ENCODE measurements around the gene CLEC4E. TPM values are rescaled to one million over a fixed set of nuclear protein-coding genes. Genes with fewer than 3 reads are reported as not detected.
"Not testable (repeated sequence)": the region's sequence is repeated elsewhere in the genome, so short reads cannot be mapped to it uniquely, and the experiment has no call there.

Gene CLEC4E, protein sequence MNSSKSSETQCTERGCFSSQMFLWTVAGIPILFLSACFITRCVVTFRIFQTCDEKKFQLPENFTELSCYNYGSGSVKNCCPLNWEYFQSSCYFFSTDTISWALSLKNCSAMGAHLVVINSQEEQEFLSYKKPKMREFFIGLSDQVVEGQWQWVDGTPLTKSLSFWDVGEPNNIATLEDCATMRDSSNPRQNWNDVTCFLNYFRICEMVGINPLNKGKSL
- not detected for total RNA-seq

DNA sequence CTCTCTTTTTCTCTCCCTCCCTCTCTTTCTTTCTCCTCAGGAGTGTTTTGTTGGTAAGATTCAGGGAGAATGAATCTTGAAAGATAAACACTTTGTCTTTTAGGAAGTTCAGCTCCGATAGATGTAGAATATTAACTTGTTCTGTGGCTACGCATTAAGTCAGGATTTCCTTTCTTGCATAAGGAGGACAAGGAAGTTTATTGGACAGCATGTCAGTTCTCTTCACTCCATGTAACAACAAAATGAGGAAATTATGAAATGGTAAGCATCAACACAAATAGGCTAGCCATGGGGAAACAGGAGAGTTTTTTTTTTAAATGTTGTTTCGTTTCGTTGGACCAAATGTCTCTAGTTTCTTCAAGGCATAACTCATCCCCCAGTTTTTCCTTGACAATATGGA is at the start of gene CLEC4E:
TSS of gene CLEC4E (minus strand) at position 75 of the 400 bp plus-strand sequence. CDS start 108 bp downstream, outside the sequence.
- ATAC-seq (replicated peaks in 1 of 2); H3K27ac Mint-ChIP-seq; DNase-seq; H3K4me3 Mint-ChIP-seq; H3K9me3 Mint-ChIP-seq; H3K36me3 Mint-ChIP-seq (ENCODE audit: insufficient read depth in 2 of 2): not testable (repeated sequence)
- Mint-ChIP-seq H3K27me3 (ENCODE audit: low read depth) (peaks cover 38% of the 10 kb centered on the region), H3K4me1 (ENCODE audit: low read depth) (peaks cover 14% of the 10 kb centered on the region)

DNA sequence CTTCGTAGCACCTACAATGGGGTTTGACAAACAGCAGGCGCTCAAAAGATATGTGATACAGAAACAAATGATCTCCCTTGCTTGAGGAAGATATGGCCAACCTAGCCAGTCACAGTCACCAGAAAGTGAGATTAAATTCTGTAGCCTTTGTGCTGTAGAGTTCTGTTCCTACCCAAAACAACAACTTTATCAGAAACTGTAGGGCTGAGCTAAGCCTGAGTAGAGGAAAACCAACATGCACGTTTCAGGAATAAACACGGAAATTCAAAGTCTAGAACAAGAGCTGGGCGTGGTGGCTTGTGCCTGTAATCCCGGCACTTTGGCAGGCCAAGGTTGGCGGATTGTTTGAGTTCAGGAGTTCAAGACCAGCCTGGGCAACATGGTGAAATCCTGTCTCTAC is 49.0 kb upstream of the CLEC4E start:
- Mint-ChIP-seq H3K27ac (no peak overlapping the region), H3K4me1 (ENCODE audit: low read depth) (peaks cover 8% of the 10 kb centered on the region), H3K36me3 (ENCODE audit: insufficient read depth in 2 of 2) (no peaks in the 10 kb centered on the region), H3K9me3 (no peaks in the 10 kb centered on the region), H3K4me3 (no peak overlapping the region), H3K27me3 (ENCODE audit: low read depth) (no peaks in the 10 kb centered on the region)
- DNase-seq (no peak), ATAC-seq (replicated peaks in 1 of 2) (no peak)

DNA sequence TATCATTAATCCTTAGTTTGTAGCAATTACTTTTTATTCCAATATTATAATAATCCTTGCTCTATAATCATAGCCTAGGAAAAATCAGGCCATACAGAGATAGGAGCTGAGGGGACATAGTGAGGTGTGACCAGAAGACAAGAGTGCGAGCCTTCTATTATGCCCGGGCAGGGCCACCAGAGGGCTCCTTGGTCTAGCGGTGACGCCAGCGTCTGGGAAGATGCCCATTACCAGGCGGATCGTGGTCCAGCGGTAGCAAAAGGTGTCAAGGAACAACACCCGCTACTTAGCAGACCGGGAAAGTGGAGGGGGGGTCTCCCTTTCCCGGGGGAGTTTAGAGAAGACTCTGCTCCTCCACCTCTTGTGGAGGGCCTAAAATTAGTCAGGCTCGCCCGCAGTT is 43.8 kb upstream of the CLEC4E start:
- not testable (repeated sequence) for H3K27me3 Mint-ChIP-seq (ENCODE audit: low read depth); H3K9me3 Mint-ChIP-seq

DNA sequence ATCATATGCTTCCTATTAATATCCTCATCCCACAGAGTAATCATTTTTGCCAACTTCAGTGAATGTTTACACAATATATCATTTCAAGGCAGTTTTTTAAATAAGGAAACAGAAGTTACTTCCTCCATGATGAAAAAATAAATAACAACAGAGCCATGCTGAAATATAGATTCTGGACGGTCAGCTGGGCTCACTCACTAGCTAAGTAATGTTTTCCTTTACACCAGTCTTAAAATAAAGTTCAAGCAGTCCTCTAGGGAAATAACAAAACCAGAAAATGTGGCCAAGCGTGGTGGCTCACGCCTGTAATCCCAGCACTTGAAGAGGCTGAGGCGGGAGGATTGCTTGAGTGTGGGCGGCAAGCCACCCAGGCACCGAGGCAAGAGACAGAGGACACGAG is 43.3 kb upstream of the CLEC4E start:
- no peak for DNase-seq
- Mint-ChIP-seq H3K9me3 (no peaks in the 10 kb centered on the region), H3K27ac (no peak overlapping the region), H3K4me3 (no peak overlapping the region), H3K4me1 (ENCODE audit: low read depth) (peaks cover 9% of the 10 kb centered on the region), H3K27me3 (ENCODE audit: low read depth) (no peaks in the 10 kb centered on the region), H3K36me3 (ENCODE audit: insufficient read depth in 2 of 2) (no peaks in the 10 kb centered on the region)
- ATAC-seq (replicated peaks in 1 of 2), result no peak

More for the DNA sequence above, 43.8 kb upstream of the CLEC4E start:
- not testable (repeated sequence) for H3K36me3 Mint-ChIP-seq (ENCODE audit: insufficient read depth in 2 of 2); H3K27ac Mint-ChIP-seq; H3K4me3 Mint-ChIP-seq; DNase-seq; ATAC-seq (replicated peaks in 1 of 2); H3K4me1 Mint-ChIP-seq (ENCODE audit: low read depth)

DNA sequence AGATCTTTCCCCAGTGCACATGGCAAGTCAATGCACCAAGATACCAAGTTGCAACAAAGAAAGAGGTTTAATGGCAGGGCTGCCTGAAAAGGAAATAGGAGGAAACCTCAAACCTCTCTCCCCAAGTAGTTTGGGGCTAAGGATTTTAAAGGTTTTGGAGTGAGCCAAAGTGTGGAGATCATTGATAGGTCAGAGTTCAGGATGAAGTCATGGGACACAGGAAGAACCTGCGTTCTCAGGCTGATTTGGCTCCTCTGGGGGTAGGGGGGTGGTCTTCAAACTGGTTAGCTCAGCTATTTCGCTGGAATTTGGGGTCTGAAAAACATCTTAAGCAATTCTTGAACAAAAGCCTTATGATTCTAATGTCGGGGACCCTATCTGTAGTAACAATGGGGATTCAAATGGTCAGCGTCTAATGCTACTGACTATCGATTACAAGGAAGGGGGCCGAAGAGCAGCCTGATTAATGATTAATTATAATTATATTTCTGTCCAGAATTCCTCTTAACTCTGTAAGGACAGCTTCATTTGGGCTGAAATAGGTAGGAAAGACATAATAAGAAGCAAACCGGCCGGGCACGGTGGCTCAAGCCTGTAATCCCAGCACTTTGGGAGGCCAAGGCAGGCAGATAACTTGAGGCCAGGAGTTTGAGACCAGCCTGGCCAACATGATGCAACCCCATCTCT is 40.5 kb upstream of the CLEC4E start:
- peaks cover 9% of the 10 kb centered on the region for H3K4me1 Mint-ChIP-seq (ENCODE audit: low read depth)
- H3K9me3 Mint-ChIP-seq, result no peaks in the 10 kb centered on the region
- no peak for ATAC-seq (replicated peaks in 1 of 2)
- peaks cover 6% of the 10 kb centered on the region for H3K27me3 Mint-ChIP-seq (ENCODE audit: low read depth)
- H3K27ac Mint-ChIP-seq, result no peak overlapping the region
- no peak for DNase-seq
- no peaks in the 10 kb centered on the region for H3K36me3 Mint-ChIP-seq (ENCODE audit: insufficient read depth in 2 of 2)
- no peak overlapping the region for H3K4me3 Mint-ChIP-seq

DNA sequence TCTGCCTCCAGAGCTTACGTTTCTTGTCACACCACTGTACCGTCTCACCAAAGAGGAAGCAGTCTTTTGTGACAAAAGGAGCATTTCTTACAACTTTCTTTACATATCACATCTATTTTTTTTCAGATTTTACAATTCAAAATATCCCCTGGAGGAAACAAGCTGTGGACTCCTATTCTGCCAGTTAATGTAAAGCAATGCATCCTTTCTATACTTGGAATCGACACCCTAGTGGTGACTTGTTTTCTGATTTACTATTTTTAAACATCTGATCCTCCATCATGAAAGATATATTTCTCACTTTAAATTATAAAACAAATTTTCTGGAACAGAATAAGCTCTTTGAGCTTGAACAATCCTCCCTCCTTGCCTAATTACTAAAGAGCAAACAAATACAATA is 37.2 kb upstream of the CLEC4E start:
- Mint-ChIP-seq H3K36me3 (ENCODE audit: insufficient read depth in 2 of 2) (no peaks in the 10 kb centered on the region), H3K4me1 (ENCODE audit: low read depth) (peaks cover 10% of the 10 kb centered on the region), H3K27me3 (ENCODE audit: low read depth) (peaks cover 6% of the 10 kb centered on the region), H3K27ac (no peak overlapping the region), H3K9me3 (no peaks in the 10 kb centered on the region), H3K4me3 (no peak overlapping the region)
- DNase-seq (no peak), ATAC-seq (replicated peaks in 1 of 2) (no peak)

DNA sequence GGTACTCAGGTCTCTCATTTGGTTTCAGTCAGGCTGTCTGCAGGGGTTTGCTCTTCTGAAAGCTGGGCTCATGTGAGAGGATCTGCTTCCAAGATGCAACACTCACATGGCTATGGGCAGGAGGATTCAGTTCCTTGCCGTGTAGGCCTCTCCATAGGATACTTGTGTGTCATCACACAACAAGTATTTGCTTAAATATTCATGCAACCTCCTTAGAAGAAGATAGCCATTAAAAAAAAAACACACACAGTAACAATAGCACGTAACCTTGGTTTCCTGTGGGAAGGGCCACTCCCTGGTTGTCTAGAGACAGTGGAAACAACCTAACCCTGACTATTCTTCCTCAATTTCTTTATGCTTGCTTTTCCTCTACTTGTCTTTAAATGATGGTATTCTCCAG is 31.8 kb upstream of the CLEC4E start:
- H3K27me3 Mint-ChIP-seq (ENCODE audit: low read depth), result peaks cover 6% of the 10 kb centered on the region
- no peak overlapping the region for H3K27ac Mint-ChIP-seq
- H3K4me1 Mint-ChIP-seq (ENCODE audit: low read depth), result peaks cover 7% of the 10 kb centered on the region
- H3K4me3 Mint-ChIP-seq, result no peak overlapping the region
- DNase-seq (no peak), ATAC-seq (replicated peaks in 1 of 2) (no peak)
- no peaks in the 10 kb centered on the region for H3K36me3 Mint-ChIP-seq (ENCODE audit: insufficient read depth in 2 of 2)
- peaks cover 0 to 2% of the 10 kb centered on the region in 2 donors for H3K9me3 Mint-ChIP-seq

DNA sequence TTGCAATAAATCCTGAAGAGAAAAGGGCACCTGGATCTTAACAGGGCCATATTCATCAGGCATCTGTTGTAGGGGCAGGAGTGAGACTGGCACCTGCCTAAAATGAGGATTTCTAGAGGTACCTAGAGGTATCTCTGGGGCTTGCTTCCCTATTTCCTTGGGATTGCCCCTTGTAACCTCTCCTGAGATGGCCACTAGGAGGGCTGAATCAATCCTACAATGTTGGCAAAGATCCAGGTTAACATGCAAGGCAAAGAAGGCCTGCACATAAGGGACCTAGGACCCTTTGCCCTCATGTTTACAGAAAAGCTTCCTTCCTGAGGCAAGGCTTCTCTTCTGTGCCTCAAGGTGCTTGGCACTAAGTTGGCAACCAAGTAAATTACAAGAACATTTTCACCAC is 25.8 kb upstream of the CLEC4E start:
- DNase-seq, result no peak
- Mint-ChIP-seq H3K9me3 (peaks cover 0 to 6% of the 10 kb centered on the region in 2 donors), H3K4me3 (no peak overlapping the region), H3K27me3 (ENCODE audit: low read depth) (no peaks in the 10 kb centered on the region), H3K4me1 (ENCODE audit: low read depth) (no peaks in the 10 kb centered on the region), H3K27ac (no peak overlapping the region), H3K36me3 (ENCODE audit: insufficient read depth in 2 of 2) (peaks cover 0 to 2% of the 10 kb centered on the region in 2 donors)
- no peak for ATAC-seq (replicated peaks in 1 of 2)

DNA sequence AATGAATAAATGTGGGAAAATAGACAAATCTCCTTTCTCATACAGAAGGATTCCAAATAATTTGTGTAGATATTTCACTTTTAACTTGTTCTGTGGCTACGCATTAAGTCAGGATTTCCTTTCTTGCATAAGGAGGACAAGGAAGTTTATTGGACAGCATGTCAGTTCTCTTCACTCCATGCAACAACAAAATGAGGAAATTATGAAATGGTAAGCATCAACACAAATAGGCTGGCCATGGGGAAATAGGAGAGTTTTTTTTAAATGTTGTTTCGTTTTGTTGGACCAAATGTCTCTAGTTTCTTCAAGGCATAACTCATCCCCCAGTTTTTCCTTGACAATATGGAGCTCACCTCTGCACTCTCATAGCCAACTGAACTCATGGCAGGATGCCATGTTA is 25.3 kb upstream of the CLEC4E start:
- H3K36me3 Mint-ChIP-seq (ENCODE audit: insufficient read depth in 2 of 2); H3K27me3 Mint-ChIP-seq (ENCODE audit: low read depth); H3K27ac Mint-ChIP-seq; ATAC-seq (replicated peaks in 1 of 2); H3K9me3 Mint-ChIP-seq; DNase-seq; H3K4me1 Mint-ChIP-seq (ENCODE audit: low read depth); H3K4me3 Mint-ChIP-seq: not testable (repeated sequence)

DNA sequence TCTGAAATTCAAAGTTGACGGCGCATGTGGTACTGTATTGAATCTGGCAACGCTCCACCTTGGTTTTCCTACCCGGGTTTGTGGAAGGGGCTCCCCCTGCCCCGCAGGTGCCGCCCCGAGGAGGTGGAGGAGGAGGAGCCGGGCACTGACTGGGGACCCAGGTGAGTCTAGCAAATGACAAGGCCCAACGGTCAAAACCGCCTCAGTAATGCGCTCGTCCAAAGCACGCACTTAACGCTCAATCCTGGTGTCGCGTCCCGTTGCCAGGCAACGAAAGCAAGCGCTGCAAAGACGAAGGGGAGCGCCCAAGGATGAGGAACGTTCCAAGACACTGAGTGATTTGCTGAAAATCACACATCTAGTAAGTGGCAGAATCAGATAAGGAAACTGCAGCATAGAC is 24.0 kb upstream of the CLEC4E start:
- no peak for DNase-seq
- Mint-ChIP-seq H3K4me3 (no peak overlapping the region), H3K27ac (no peak overlapping the region), H3K36me3 (ENCODE audit: insufficient read depth in 2 of 2) (peaks cover 0 to 2% of the 10 kb centered on the region in 2 donors), H3K27me3 (ENCODE audit: low read depth) (no peaks in the 10 kb centered on the region), H3K4me1 (ENCODE audit: low read depth) (no peaks in the 10 kb centered on the region), H3K9me3 (peaks cover 0 to 6% of the 10 kb centered on the region in 2 donors)
- ATAC-seq (replicated peaks in 1 of 2), result no peak

DNA sequence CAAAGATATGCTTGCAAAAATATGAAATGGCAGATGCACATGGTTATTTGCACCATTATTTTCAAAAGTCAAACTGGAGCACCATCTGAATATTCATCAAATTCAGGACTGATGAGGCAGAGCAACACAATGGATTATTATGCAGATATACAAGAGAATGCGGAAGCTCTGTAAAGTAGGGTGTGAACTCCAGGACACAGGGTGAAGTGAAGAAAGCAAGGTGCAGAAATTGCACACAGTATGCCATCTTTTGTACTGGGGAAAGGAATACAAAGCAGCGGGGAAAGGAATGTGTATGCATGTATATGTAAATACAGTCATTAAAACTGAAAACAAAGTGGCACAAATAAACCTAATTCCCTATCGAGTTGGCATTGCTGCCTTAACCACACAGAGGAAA is 22.7 kb upstream of the CLEC4E start:
- no peak overlapping the region for H3K4me3 Mint-ChIP-seq
- DNase-seq (no peak), ATAC-seq (replicated peaks in 1 of 2) (no peak)
- no peaks in the 10 kb centered on the region for H3K4me1 Mint-ChIP-seq (ENCODE audit: low read depth)
- no peaks in the 10 kb centered on the region for H3K27me3 Mint-ChIP-seq (ENCODE audit: low read depth)
- peaks cover 0 to 4% of the 10 kb centered on the region in 2 donors for H3K9me3 Mint-ChIP-seq
- H3K36me3 Mint-ChIP-seq (ENCODE audit: insufficient read depth in 2 of 2), result peaks cover 0 to 2% of the 10 kb centered on the region in 2 donors
- H3K27ac Mint-ChIP-seq, result no peak overlapping the region

DNA sequence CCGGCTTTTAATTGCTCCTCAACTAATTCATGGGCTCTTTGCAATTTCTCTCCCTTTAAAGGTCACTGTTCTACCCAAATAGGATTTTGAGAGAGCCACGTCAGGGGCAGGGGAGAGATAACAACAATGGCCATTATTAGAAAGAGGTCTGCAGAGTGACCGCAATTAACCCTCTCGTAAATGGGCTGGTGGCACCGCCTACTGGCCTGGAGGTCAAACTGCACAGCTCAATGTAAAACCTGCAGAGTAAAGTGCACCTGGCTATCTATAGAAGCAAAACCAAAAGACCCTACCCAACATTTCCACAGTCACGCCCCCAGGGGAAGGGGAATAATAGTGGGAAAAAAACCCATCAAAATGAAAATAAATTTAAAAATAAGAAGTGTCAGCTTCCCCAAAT is 21.6 kb upstream of the CLEC4E start:
- DNase-seq (no peak), ATAC-seq (replicated peaks in 1 of 2) (no peak)
- Mint-ChIP-seq H3K27ac (no peak overlapping the region), H3K4me1 (ENCODE audit: low read depth) (no peaks in the 10 kb centered on the region), H3K9me3 (peaks cover 0 to 4% of the 10 kb centered on the region in 2 donors), H3K27me3 (ENCODE audit: low read depth) (no peaks in the 10 kb centered on the region), H3K36me3 (ENCODE audit: insufficient read depth in 2 of 2) (peaks cover 0 to 2% of the 10 kb centered on the region in 2 donors), H3K4me3 (no peak overlapping the region)

DNA sequence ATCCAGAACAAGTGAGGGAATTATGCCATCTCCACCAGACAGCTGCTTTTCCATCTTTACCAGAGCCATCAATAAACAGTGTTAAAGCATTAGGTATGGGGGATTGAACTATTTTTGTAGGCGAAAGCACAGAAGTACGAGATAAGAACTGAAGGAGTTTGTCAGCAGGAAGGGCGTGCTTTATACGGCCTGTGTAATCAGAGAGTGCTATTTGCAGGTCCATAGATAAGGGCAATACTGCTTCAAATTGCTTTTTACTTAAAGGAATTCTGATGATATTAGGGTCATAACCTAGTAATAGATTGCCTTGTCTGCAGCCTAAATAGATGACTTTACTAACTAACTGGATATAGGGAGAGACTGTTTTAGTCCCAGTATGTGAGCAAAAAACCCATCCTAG is 20.3 kb upstream of the CLEC4E start:
- no peak for ATAC-seq (replicated peaks in 1 of 2)
- Mint-ChIP-seq H3K27me3 (ENCODE audit: low read depth) (no peaks in the 10 kb centered on the region), H3K36me3 (ENCODE audit: insufficient read depth in 2 of 2) (peaks cover 0 to 2% of the 10 kb centered on the region in 2 donors), H3K9me3 (peaks cover 0 to 2% of the 10 kb centered on the region in 2 donors), H3K4me1 (ENCODE audit: low read depth) (peaks cover 6% of the 10 kb centered on the region), H3K4me3 (no peak overlapping the region), H3K27ac (no peak overlapping the region)
- DNase-seq, result no peak

DNA sequence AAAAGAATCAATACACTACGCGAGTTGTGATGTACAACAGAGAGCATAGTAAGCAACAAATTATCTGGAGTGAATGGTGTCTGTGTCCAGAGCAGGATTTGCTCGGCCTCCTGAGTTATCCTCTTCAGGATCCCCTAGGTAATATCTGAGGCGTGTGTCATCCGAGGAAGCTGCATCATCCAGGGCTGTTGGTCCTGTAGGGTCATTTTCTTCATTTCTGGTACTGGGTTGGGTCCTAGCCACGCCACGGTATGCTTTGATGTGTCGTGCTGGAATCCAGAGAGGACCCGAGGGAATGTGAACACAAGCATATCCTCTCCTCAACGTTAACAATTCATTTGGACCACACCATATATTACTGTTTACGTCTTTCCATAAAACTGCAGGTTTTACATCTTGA is 19.0 kb upstream of the CLEC4E start:
- no peak for DNase-seq
- no peak for ATAC-seq (replicated peaks in 1 of 2)
- Mint-ChIP-seq H3K27ac (no peak overlapping the region), H3K9me3 (peaks cover 0 to 2% of the 10 kb centered on the region in 2 donors), H3K4me1 (ENCODE audit: low read depth) (peaks cover 6% of the 10 kb centered on the region), H3K27me3 (ENCODE audit: low read depth) (no peaks in the 10 kb centered on the region), H3K36me3 (ENCODE audit: insufficient read depth in 2 of 2) (peaks cover 0 to 2% of the 10 kb centered on the region in 2 donors), H3K4me3 (no peak overlapping the region)
